Left colon (tissue), 2 donors: ENCODE data around the gene THAP2. TPM values are rescaled to one million over a fixed set of nuclear protein-coding genes. Genes with fewer than 3 reads are reported as not detected.

Source experiments
- ATAC-seq: fragments of 200-7000 bp; cut with Tn5 transposase; one replicate; pipeline ENCODE4 v1.9.1; 2020; ENCODE audit warnings: mild to moderate bottlenecking, moderate library complexity
- DNase-seq, 2 donors: peaks; one replicate each; pipeline ENCODE4 v3.0.0-alpha.2; 2020
- intact Hi-C, 2 donors: fragments of 100-400 bp; cut with DNase I in 1 of 2; cut with micrococcal nuclease in 1 of 2; formaldehyde crosslinking; loops; one replicate each; pipeline versions ENCODE4 v1.11.2 to v1.14.0; 2022; cut with DNase I, micrococcal nuclease
- long read RNA-seq: library from polyadenylated mRNA; unstranded; transcript quantifications from one replicate; pipeline ENCODE4 v2.0.0, GENCODE V29; 2021
- total RNA-seq, 2 donors: library from RNA; stranded (reverse); fragmentation: NEBNext Ultra II Directional; extraction: Animal tissue kit (Norgen Biotek cat#: 25700); gene quantifications; one replicate each; pipeline ENCODE4 v1.2.1, GENCODE V29; 2021
- donor health status: DM: no; HTN: no; CAD: no.
- donor health status: DM: yes; HTN: yes; CAD: no.

The THAP2 gene
- 1 to 10 TPM; 2.1 to 3.5 TPM for total RNA-seq
- long read RNA-seq, full-length matches to known transcripts, result 1 of 3 reads
- long read RNA-seq, partial matches to known transcripts, result 0 of 3 reads
- long read RNA-seq, other reads (novel, unspliced or antisense), result 2 of 3 reads

GRCh38 chr12:71663561-71664410 lies at the start of gene THAP2, which contains the start of gene ZFC3H1:
TSS of gene THAP2 (plus strand) at chr12:71664301. CDS start at chr12:71664510, 209 bp downstream.
TSS of gene ZFC3H1 (minus strand) at chr12:71663848. CDS start at chr12:71663610, 238 bp downstream.
- ATAC-seq, result peak; percentile 85
- DNase-seq, result peak; percentile 93 to 97
- intact Hi-C loops, result no loop called here

DNA sequence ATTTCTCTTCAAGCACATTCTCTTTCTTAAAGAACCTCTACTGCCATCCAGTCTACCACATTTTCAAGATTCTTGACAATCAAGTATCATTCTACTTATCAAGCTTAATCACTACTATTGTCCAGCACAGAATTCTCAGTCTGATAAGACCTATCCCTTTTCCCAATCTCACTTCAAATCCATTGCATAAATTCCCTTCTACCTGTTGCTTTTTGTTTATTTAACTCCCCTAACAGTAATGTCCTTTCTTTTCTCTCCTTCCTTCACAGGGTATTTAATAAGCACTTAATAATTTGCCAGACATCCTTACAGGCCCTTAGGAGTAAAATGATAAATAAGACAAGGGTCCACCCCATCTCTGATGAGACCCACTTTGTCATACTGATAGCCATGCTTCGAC lies 42.2 kb upstream of the THAP2 start:
- ATAC-seq (no peak), DNase-seq (no peak)
- intact Hi-C loops, result no loop called here

DNA sequence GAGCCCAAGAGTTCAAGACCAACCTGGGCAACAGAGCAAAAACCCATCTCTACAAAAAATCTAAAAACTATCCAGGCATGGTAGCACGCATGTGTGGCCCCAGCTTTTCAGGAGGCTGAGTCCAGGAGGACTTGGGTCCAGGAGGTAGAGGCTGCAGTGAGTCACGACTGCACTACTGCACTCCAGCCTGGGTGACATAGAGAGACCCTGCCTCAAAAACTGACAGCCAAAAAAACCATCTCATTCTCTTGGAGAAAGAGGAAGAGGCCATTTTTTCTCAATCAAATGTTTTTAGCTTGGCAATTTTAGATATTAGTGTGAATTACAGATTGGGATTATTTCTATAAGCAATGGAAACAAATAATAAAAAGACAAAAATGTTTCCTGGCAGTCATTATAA lies 38.6 kb upstream of the THAP2 start:
- intact Hi-C loops, result no loop called here
- ATAC-seq, result no peak
- DNase-seq, result no peak

DNA sequence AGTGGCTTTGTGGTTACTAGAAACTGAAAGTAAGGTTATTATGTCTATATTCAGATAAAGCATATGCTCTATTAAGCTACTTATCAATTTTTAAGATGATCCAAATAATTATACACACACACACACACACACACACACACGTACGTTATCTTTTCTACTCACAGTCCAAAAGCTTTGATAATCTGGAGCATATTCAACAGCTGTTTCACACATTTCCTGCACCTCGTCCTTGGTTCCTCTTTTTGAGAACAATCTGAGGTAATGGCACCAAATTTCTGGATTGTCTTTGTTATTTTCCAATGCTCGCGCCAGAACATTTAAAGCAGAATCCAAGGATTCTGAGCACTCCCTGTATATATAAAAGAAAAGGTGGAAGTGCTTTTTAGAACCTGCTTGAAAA lies 38.0 kb upstream of the THAP2 start:
- intact Hi-C loops, result no loop called here
- DNase-seq (no peak), ATAC-seq (no peak)

- DNase-seq (no peak), ATAC-seq (peak; percentile 59)
- intact Hi-C loops, result no loop called here
Measured at GRCh38 chr12:71626768-71627167, 37.3 kb upstream of the THAP2 start.

- ATAC-seq, result peak; percentile 59
- intact Hi-C loops, result no loop called here
- no peak for DNase-seq
Measured at GRCh38 chr12:71627438-71628002, 36.6 kb upstream of the THAP2 start.

GRCh38 chr12:71636704-71637115 lies 27.4 kb upstream of the THAP2 start:
- no peak for DNase-seq

GRCh38 chr12:71638499-71638898 lies 25.6 kb upstream of the THAP2 start:
- ATAC-seq, result no peak
- no peak for DNase-seq
- intact Hi-C loops, result loop anchor here in 1 of 2 donors (10.0 kb wide), 1 partner anchor 224 kb away; no protein-coding TSS in a partner anchor

More at GRCh38 chr12:71636704-71637115, 27.4 kb upstream of the THAP2 start:
- intact Hi-C loops, result loop anchor here in 1 of 2 donors (10.0 kb wide), 1 partner anchor 222 kb away; no protein-coding TSS in a partner anchor
- peak; percentile 71 for ATAC-seq

DNA sequence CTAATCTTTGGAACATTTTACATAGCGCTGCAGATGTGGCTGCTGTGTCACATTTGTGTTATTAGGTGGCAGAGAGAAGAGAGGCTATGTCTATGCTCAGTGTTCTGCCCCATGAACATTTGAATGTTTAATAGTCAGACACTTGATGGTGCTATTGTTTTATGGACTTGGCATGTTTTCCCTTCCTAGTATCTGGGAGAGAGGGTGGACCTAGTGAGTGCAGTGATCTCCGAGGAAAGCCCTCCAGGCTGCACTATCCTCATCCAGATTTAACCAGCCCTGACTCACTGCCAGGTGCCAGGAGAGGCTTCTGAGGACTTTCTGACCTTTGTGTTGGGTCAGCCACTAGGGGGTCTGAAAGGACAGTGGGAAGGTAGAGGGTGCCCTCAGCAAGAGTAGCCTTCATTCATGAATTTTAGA lies 24.8 kb upstream of the THAP2 start:
- peak; percentile 60 for ATAC-seq
- DNase-seq, result no peak
- intact Hi-C loops, result loop anchor here in 1 of 2 donors (10.0 kb wide), 1 partner anchor 225 kb away; no protein-coding TSS in a partner anchor

DNA sequence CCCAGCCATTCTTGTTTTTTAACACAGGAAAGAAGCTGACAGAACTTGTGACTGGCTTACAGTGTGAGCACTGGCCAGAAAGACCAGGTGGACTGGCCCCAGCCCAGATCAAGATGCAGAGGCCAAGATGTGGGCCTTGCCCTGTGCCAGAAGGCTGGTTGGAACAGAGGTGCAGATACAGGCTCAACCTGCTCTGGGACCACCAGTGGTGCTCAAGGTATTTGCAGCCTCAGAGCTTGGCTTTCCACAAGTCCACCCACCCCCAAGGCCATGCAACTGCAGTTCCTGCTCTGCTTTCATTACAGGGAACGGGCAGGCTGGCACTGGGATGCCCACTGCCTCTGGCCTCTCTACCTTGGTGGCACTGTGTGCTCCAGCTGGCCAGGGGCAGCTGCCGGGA lies 23.8 kb upstream of the THAP2 start:
- ATAC-seq (no peak), DNase-seq (no peak)
- intact Hi-C loops, result no loop called here

- ATAC-seq, result no peak
- no peak for DNase-seq
- intact Hi-C loops, result no loop called here
Measured at GRCh38 chr12:71641390-71641789, 22.7 kb upstream of the THAP2 start.

GRCh38 chr12:71642264-71642663 lies 21.8 kb upstream of the THAP2 start:
- DNase-seq (no peak), ATAC-seq (no peak)
- intact Hi-C loops, result no loop called here

- DNase-seq (no peak), ATAC-seq (no peak)
- intact Hi-C loops, result no loop called here
Measured at GRCh38 chr12:71645268-71645667, 18.8 kb upstream of the THAP2 start.

DNA sequence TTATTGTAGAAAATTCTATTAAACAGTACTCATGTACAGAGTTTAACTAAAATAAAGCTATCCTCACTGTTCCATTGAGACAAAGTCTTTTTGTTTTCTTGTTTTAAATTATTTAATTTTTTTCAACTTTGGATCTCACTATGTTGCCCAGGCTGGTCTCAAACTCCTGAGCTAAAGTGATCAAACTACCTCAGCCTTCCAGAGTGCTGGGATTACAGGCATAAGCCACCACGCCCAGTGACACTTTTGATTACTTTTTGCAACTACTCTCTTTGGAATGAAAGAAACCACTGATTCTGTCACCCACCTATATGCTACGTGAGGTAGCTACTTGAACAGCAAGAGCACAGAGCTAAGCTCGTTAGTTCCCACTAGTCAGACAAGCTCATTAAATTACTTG lies 17.6 kb upstream of the THAP2 start:
- no peak for DNase-seq
- intact Hi-C loops, result no loop called here
- ATAC-seq, result no peak

- intact Hi-C loops, result no loop called here
- ATAC-seq (no peak), DNase-seq (no peak)
Measured at GRCh38 chr12:71648537-71648936, 15.6 kb upstream of the THAP2 start.

DNA sequence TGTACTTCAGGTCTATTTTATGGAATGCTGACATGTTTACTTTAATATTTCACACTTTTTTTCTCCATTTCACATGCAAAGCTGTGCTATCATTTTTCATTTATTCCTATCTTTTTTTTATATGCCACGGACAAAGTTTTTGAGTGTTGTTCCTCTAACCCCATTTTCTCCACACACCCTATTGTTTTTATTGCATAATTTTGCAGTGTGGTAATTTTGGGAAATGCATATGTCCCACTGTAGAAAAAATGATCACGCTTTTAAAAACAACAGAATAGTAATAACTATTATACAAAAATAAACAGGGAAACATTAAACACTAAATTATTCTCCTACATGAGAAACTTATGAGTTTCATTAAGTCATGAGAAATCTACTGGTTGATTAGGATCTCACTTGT lies 14.7 kb upstream of the THAP2 start:
- intact Hi-C loops, result no loop called here
- ATAC-seq (no peak), DNase-seq (no peak)

- ATAC-seq (no peak), DNase-seq (no peak)
- intact Hi-C loops, result no loop called here
Measured at GRCh38 chr12:71652656-71653055, 11.4 kb upstream of the THAP2 start.

- DNase-seq (no peak), ATAC-seq (no peak)
- intact Hi-C loops, result no loop called here
Measured at GRCh38 chr12:71653137-71653536, 11.0 kb upstream of the THAP2 start.

GRCh38 chr12:71654200-71654599 lies 9.9 kb upstream of the THAP2 start:
- intact Hi-C loops, result no loop called here
- no peak for ATAC-seq
- DNase-seq, result no peak

- no peak for DNase-seq
- ATAC-seq, result no peak
- intact Hi-C loops, result no loop called here
Measured at GRCh38 chr12:71655495-71655894, 8.6 kb upstream of the THAP2 start.
